HG03280 (cell line): Measurements from ENCODE around the gene ODF4.

Source experiments
- ATAC-seq: cut with Tn5 transposase; IDR thresholded peaks from one replicate; pipeline ENCODE4 v1.9.1; 2021; ENCODE audit warnings: mild to moderate bottlenecking, moderate library complexity; ENCODE audit not compliant: unreplicated experiment

ODF4 gene

GRCh38 chr17:8339540-8339939 is at the start of gene ODF4:
Gene ODF4, plus strand, starts transcription at chr17:8339840. Its CDS starts 212 bp downstream, at chr17:8340052.
- no peak for ATAC-seq

- no peak for ATAC-seq
These were observed 49.6 kb upstream of the ODF4 start for GRCh38 chr17:8290043-8290442.

- ATAC-seq = no peak
These were observed 46.8 kb upstream of the ODF4 start for GRCh38 chr17:8292639-8293395.

- ATAC-seq = no peak
These were observed 45.3 kb upstream of the ODF4 start for GRCh38 chr17:8294361-8294760.

GRCh38 chr17:8294814-8295316 is 44.8 kb upstream of the ODF4 start:
- no peak for ATAC-seq

GRCh38 chr17:8300226-8300625 is 39.4 kb upstream of the ODF4 start:
- no peak for ATAC-seq

GRCh38 chr17:8300627-8301242 is 38.9 kb upstream of the ODF4 start:
- peak; percentile 76 for ATAC-seq

- no peak for ATAC-seq
These were observed 29.0 kb upstream of the ODF4 start for GRCh38 chr17:8310601-8311123.

- ATAC-seq = no peak
These were observed 28.4 kb upstream of the ODF4 start for GRCh38 chr17:8311131-8311790.

GRCh38 chr17:8312251-8312650 is 27.4 kb upstream of the ODF4 start:
- no peak for ATAC-seq

GRCh38 chr17:8312726-8313600 is 26.7 kb upstream of the ODF4 start:
- ATAC-seq = no peak

- no peak for ATAC-seq
These were observed 24.6 kb upstream of the ODF4 start for GRCh38 chr17:8314797-8315763.

GRCh38 chr17:8315764-8316217 is 23.8 kb upstream of the ODF4 start:
- ATAC-seq = no peak

- no peak for ATAC-seq
These were observed 21.4 kb upstream of the ODF4 start for GRCh38 chr17:8318010-8318935.

- no peak for ATAC-seq
These were observed 19.4 kb upstream of the ODF4 start for GRCh38 chr17:8320262-8320661.

GRCh38 chr17:8320990-8321389 is 18.6 kb upstream of the ODF4 start:
- no peak for ATAC-seq

GRCh38 chr17:8322061-8322460 is 17.6 kb upstream of the ODF4 start:
- no peak for ATAC-seq

GRCh38 chr17:8324132-8324531 is 15.5 kb upstream of the ODF4 start:
- no peak for ATAC-seq
